PC-3 (cell line): ENCODE measurements around the gene OSBPL8. TPM values are rescaled to one million over a fixed set of nuclear protein-coding genes. Genes with fewer than 3 reads are reported as not detected.

Experiments
- ATAC-seq: fragments of 200-7000 bp; cut with Tn5 transposase; 2 replicates; pipeline ENCODE4 v1.9.1; 2020; ENCODE audit warnings: mild to moderate bottlenecking, moderate library complexity
- BruUV-seq: library from RNA; stranded (reverse); fragments of 400-500 nt; replicated peaks from 2 replicates; lab custom pipeline; 2021; lab: Mats Ljungman, UMichigan
- CTCF ChIA-PET: fragments of 300-600 bp; sonication (Branson Sonifier 250); formaldehyde crosslinking; loops from one replicate; lab custom pipeline; 2022; ENCODE audit warnings: antibody characterized with exemption; lab: Charles Lee
- POLR2A ChIA-PET: fragments of 300-600 bp; sonication (Branson Sonifier 250); formaldehyde crosslinking; loops from one replicate; lab custom pipeline; 2022; ENCODE audit warnings: antibody characterized with exemption; ENCODE audit not compliant: unreplicated experiment; lab: Charles Lee
- DNase-seq: peaks from one replicate; pipeline ENCODE4 v3.0.0-alpha.2; 2015
- H2AFZ ChIP-seq: fragments of 300-600 bp; sonication (generic); 2 replicates; pipeline ENCODE4 v1.6.0; 2016; ENCODE audit warnings: antibody characterized with exemption, low read length
- H3F3A ChIP-seq: fragments of 300-600 bp; sonication (generic); one replicate; pipeline ENCODE4 v1.6.0; 2017; ENCODE audit warnings: antibody characterized with exemption, low read length, control low read depth, mild to moderate bottlenecking; ENCODE audit not compliant: unreplicated experiment
- H3K27ac ChIP-seq: fragments of 300-600 bp; sonication (generic); 2 replicates; pipeline ENCODE4 v1.5.1; 2016; ENCODE audit warnings: mild to moderate bottlenecking, low read length
- H3K27me3 ChIP-seq: fragments of 300-600 bp; sonication (generic); 2 replicates; pipeline ENCODE4 v1.6.1; 2016; ENCODE audit warnings: low read length, mixed read lengths
- H3K36me3 ChIP-seq: fragments of 300-600 bp; sonication (generic); 2 replicates; pipeline ENCODE4 v1.6.1; 2016; ENCODE audit warnings: low read depth, mixed run types, low read length, mixed read lengths
- H3K4me1 ChIP-seq: fragments of 300-600 bp; sonication (generic); 2 replicates; pipeline ENCODE4 v1.5.1; 2016; ENCODE audit warnings: low read length; ENCODE audit not compliant: insufficient read depth
- H3K4me2 ChIP-seq: fragments of 300-600 bp; sonication (generic); 2 replicates; pipeline ENCODE4 v1.6.0; 2016; ENCODE audit warnings: low read length
- H3K4me3 ChIP-seq: fragments of 300-600 bp; sonication (generic); 2 replicates; pipeline ENCODE4 v1.5.1; 2016; ENCODE audit warnings: mild to moderate bottlenecking, low read length, mixed read lengths
- H3K79me2 ChIP-seq: fragments of 300-600 bp; sonication (generic); 2 replicates; pipeline ENCODE4 v1.6.1; 2017; ENCODE audit warnings: low read length, mixed read lengths
- H3K9ac ChIP-seq: fragments of 300-600 bp; sonication (generic); 2 replicates; pipeline ENCODE4 v1.6.0; 2016; ENCODE audit warnings: mild to moderate bottlenecking, low read length
- H3K9me2 ChIP-seq: fragments of 300-600 bp; sonication (generic); replicated peaks from 2 replicates; pipeline ENCODE4 v1.6.1; 2016; ENCODE audit warnings: mixed run types, low read length, mixed read lengths
- H3K9me3 ChIP-seq: fragments of 300-600 bp; sonication (generic); 2 replicates; pipeline ENCODE4 v1.6.1; 2016; ENCODE audit warnings: low read length, mixed read lengths
- H4K20me1 ChIP-seq: fragments of 300-600 bp; sonication (generic); 2 replicates; pipeline ENCODE4 v1.6.1; 2016; ENCODE audit warnings: low read length, mixed read lengths
- CTCF ChIP-seq: fragments of 300-600 bp; sonication (generic); conservative IDR thresholded peaks from 2 replicates; pipeline ENCODE4 v1.5.1; 2017; ENCODE audit warnings: antibody characterized with exemption, low read depth, mild to moderate bottlenecking, low read length
- EZH2 ChIP-seq: fragments of 300-600 bp; sonication (generic); IDR thresholded peaks from one replicate; pipeline ENCODE4 v1.6.1; 2017; ENCODE audit warnings: antibody characterized with exemption, mild to moderate bottlenecking, low read length; ENCODE audit not compliant: unreplicated experiment
- EZH2phosphoT487 ChIP-seq: fragments of 300-600 bp; sonication (generic); IDR thresholded peaks from 2 replicates; pipeline ENCODE4 v1.6.1; 2018; ENCODE audit warnings: mild to moderate bottlenecking, antibody characterized with exemption, low read length, borderline replicate concordance
- intact Hi-C: fragments of 100-400 bp; cut with micrococcal nuclease; formaldehyde crosslinking; loops from 2 replicates; pipeline ENCODE4 v1.9.0; 2023
- total RNA-seq: library from RNA; depleted of rRNA; stranded (reverse); fragments of >200 nt; gene quantifications from 2 replicates; pipeline ENCODE4 v1.2.3, GENCODE V29; 2014

The OSBPL8 gene
- total RNA-seq, 1 experiment from 2014 or later, result 28.5 TPM

GRCh38 chr12:76432733-76433132 is 126.8 kb downstream of the OSBPL8 start:
- no peaks in the 10 kb centered on the region for H3K27me3 ChIP-seq
- H3K79me2 ChIP-seq, result no peaks in the 10 kb centered on the region; the same call in none of the 2 replicates
- ChIA-PET POLR2A (no interaction called here), CTCF (no interaction called here)
- H3K9ac ChIP-seq, result no peak overlapping the region
- no peak overlapping the region for H3K27ac ChIP-seq
- intact Hi-C loops, result no loop called here
- no peak for TF ChIP-seq EZH2phosphoT487
- TF ChIP-seq EZH2, result no peak
- TF ChIP-seq CTCF, result no peak
- no peaks in the 10 kb centered on the region for H3K4me1 ChIP-seq
- no peak for ATAC-seq
- H4K20me1 ChIP-seq, result no peaks in the 10 kb centered on the region
- no peak overlapping the region for H3K4me2 ChIP-seq
- H2AFZ ChIP-seq, result no peak overlapping the region
- 0 out of 2 replicates have a peak, but pooled peaks cover 4% of the 10 kb centered on the region for H3K9me3 ChIP-seq
- peaks cover 3% of the 10 kb centered on the region; the same call in 1 of the 2 replicates for H3K36me3 ChIP-seq
- no peaks in the 10 kb centered on the region for H3K9me2 ChIP-seq
- H3K4me3 ChIP-seq, result no peak overlapping the region
- no peaks in the 10 kb centered on the region for H3F3A ChIP-seq
- BruUV-seq, result no TSS peak
- no peak for DNase-seq

DNA sequence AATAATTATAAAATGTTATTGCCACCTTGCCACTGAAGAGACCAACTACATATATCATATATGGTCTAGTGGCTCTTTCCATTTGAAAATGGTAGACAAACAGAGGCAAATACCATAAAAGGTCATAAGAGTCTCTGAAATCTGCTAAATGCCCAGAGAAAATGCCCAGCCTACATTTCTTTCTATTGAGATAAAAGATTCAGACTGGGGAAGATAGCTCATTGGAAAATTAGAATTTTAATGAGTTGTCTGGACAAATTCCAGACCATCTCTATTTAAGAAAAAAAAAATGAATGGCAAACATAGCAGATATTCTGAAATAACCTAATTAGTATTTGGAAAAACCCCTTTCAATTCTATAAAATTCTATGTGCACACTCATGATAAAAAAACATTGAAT is 131.5 kb downstream of the OSBPL8 start:
- CTCF ChIA-PET, result no interaction called here

More for the DNA sequence above, 131.5 kb downstream of the OSBPL8 start:
- intact Hi-C loops, result no loop called here
- Histone ChIP-seq H3K4me1 (no peaks in the 10 kb centered on the region), H3K36me3 (peaks cover 6% of the 10 kb centered on the region; the same call in 1 of the 2 replicates), H4K20me1 (no peaks in the 10 kb centered on the region), H3K9me2 (no peaks in the 10 kb centered on the region), H3K9me3 (peaks cover 16% of the 10 kb centered on the region; the same call in 1 of the 2 replicates), H3K4me3 (no peak overlapping the region), H3K9ac (no peak overlapping the region), H3K4me2 (no peak overlapping the region), H2AFZ (no peak overlapping the region), H3F3A (no peaks in the 10 kb centered on the region), H3K27me3 (no peaks in the 10 kb centered on the region), H3K79me2 (no peaks in the 10 kb centered on the region; the same call in none of the 2 replicates), H3K27ac (no peak overlapping the region)
- no peak for ATAC-seq
- POLR2A ChIA-PET, result no interaction called here
- no TSS peak for BruUV-seq
- no peak for TF ChIP-seq EZH2
- TF ChIP-seq EZH2phosphoT487, result no peak
- no peak for TF ChIP-seq CTCF
- DNase-seq, result no peak
